ENCODE measurements around the gene PIP4P1.

DNA sequence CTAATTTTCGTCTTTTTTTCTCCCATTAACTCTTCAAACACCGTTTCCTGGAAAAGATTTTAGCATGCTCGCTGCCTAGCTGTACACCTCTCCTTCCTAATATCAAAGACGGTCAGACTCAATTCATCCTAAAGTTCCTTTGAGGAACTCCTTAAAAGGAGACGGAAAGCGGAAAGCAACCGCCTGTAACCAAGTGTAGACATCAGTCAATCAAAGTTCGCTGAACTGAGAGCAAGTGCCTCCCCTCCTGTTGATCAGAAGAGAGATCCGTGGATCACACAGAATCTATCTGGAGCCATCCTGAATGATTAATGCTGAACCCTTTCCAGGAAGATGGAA lies 47.5 kb downstream of the PIP4P1 start:
- TF ChIP-seq KLF1 (tag by site-specific recombination; IDR thresholded peaks at IDR 0.05) (no peak), ZNF19 (tag by site-specific recombination; IDR thresholded peaks at IDR 0.05; ENCODE audit: low read depth) (no peak), ZNF24 (tag by site-specific recombination; IDR thresholded peaks at IDR 0.05) (no peak), ZNF10 (tag by site-specific recombination; IDR thresholded peaks at IDR 0.05) (no peak), ZFHX2 (tag by site-specific recombination; conservative IDR thresholded peaks at IDR 0.05) (no peak), KLF16 (tag by site-specific recombination; IDR thresholded peaks at IDR 0.05) (no peak), ZNF133 (tag by site-specific recombination; IDR thresholded peaks at IDR 0.05) (no peak), YY1 (tag by site-specific recombination; IDR thresholded peaks at IDR 0.05) (no peak)
- TF ChIP-seq, protein P1, sequence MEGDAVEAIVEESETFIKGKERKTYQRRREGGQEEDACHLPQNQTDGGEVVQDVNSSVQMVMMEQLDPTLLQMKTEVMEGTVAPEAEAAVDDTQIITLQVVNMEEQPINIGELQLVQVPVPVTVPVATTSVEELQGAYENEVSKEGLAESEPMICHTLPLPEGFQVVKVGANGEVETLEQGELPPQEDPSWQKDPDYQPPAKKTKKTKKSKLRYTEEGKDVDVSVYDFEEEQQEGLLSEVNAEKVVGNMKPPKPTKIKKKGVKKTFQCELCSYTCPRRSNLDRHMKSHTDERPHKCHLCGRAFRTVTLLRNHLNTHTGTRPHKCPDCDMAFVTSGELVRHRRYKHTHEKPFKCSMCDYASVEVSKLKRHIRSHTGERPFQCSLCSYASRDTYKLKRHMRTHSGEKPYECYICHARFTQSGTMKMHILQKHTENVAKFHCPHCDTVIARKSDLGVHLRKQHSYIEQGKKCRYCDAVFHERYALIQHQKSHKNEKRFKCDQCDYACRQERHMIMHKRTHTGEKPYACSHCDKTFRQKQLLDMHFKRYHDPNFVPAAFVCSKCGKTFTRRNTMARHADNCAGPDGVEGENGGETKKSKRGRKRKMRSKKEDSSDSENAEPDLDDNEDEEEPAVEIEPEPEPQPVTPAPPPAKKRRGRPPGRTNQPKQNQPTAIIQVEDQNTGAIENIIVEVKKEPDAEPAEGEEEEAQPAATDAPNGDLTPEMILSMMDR (tag by site-specific recombination; IDR thresholded peaks at IDR 0.05), result no peak
- TF ChIP-seq, protein P2, sequence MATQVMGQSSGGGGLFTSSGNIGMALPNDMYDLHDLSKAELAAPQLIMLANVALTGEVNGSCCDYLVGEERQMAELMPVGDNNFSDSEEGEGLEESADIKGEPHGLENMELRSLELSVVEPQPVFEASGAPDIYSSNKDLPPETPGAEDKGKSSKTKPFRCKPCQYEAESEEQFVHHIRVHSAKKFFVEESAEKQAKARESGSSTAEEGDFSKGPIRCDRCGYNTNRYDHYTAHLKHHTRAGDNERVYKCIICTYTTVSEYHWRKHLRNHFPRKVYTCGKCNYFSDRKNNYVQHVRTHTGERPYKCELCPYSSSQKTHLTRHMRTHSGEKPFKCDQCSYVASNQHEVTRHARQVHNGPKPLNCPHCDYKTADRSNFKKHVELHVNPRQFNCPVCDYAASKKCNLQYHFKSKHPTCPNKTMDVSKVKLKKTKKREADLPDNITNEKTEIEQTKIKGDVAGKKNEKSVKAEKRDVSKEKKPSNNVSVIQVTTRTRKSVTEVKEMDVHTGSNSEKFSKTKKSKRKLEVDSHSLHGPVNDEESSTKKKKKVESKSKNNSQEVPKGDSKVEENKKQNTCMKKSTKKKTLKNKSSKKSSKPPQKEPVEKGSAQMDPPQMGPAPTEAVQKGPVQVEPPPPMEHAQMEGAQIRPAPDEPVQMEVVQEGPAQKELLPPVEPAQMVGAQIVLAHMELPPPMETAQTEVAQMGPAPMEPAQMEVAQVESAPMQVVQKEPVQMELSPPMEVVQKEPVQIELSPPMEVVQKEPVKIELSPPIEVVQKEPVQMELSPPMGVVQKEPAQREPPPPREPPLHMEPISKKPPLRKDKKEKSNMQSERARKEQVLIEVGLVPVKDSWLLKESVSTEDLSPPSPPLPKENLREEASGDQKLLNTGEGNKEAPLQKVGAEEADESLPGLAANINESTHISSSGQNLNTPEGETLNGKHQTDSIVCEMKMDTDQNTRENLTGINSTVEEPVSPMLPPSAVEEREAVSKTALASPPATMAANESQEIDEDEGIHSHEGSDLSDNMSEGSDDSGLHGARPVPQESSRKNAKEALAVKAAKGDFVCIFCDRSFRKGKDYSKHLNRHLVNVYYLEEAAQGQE (tag by site-specific recombination; IDR thresholded peaks at IDR 0.05), result no peak
- TF ChIP-seq, protein P3, sequence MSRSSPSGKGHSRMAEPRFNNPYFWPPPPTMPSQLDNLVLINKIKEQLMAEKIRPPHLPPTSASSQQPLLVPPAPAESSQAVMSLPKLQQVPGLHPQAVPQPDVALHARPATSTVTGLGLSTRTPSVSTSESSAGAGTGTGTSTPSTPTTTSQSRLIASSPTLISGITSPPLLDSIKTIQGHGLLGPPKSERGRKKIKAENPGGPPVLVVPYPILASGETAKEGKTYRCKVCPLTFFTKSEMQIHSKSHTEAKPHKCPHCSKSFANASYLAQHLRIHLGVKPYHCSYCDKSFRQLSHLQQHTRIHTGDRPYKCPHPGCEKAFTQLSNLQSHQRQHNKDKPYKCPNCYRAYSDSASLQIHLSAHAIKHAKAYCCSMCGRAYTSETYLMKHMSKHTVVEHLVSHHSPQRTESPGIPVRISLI (tag by site-specific recombination; IDR thresholded peaks at IDR 0.05), result no peak
